HEK293T (cell line): Measurements from ENCODE around the gene PTPRM.

ENCODE experiments used
- ARNT ChIP-seq: fragments of 450-650 bp; IDR thresholded peaks from 2 replicates; pipeline ENCODE4 v1.6.1; 2017; ENCODE audit warnings: mild to moderate bottlenecking
- BHLHE40 ChIP-seq: fragments of 450-650 bp; IDR thresholded peaks from 2 replicates; pipeline ENCODE4 v1.6.1; 2016; ENCODE audit warnings: mild to moderate bottlenecking, moderate library complexity, borderline replicate concordance
- CTBP1 ChIP-seq: fragments of 450-650 bp; IDR thresholded peaks from 2 replicates; pipeline ENCODE4 v1.6.1; 2016; ENCODE audit warnings: borderline replicate concordance
- ELF4 ChIP-seq: fragments of 450-650 bp; IDR thresholded peaks from 2 replicates; pipeline ENCODE4 v1.6.1; 2017; ENCODE audit warnings: antibody characterized with exemption
- FOXA1 ChIP-seq: fragments of 450-650 bp; IDR thresholded peaks from 2 replicates; pipeline ENCODE4 v1.6.1; 2016; ENCODE audit warnings: mild to moderate bottlenecking
- FOXK2 ChIP-seq: fragments of 450-650 bp; IDR thresholded peaks from 2 replicates; pipeline ENCODE4 v1.6.1; 2016; ENCODE audit warnings: mild to moderate bottlenecking
- FOXM1 ChIP-seq: fragments of 450-650 bp; IDR thresholded peaks from 2 replicates; pipeline ENCODE4 v1.6.1; 2017; ENCODE audit warnings: mild to moderate bottlenecking, borderline replicate concordance
- HDGF ChIP-seq: fragments of 450-650 bp; IDR thresholded peaks from 2 replicates; pipeline ENCODE4 v1.6.1; 2017; ENCODE audit warnings: antibody characterized with exemption, borderline replicate concordance
- L3MBTL2 ChIP-seq: fragments of 450-650 bp; conservative IDR thresholded peaks from 2 replicates; pipeline ENCODE4 v1.6.1; 2016; ENCODE audit warnings: mild to moderate bottlenecking
- LEF1 ChIP-seq: fragments of 450-650 bp; IDR thresholded peaks from 2 replicates; pipeline ENCODE4 v1.6.1; 2017; ENCODE audit warnings: mild to moderate bottlenecking, borderline replicate concordance
- PKNOX1 ChIP-seq: fragments of 450-650 bp; IDR thresholded peaks from 2 replicates; pipeline ENCODE4 v1.6.1; 2016
- SP1 ChIP-seq: fragments of 450-650 bp; IDR thresholded peaks from 2 replicates; pipeline ENCODE4 v1.6.1; 2017
- SUZ12 ChIP-seq: fragments of 450-650 bp; IDR thresholded peaks from 2 replicates; pipeline ENCODE4 v1.6.1; 2016; ENCODE audit warnings: mild to moderate bottlenecking
- TARDBP ChIP-seq: fragments of 450-650 bp; IDR thresholded peaks from 2 replicates; pipeline ENCODE4 v1.6.1; 2016

GRCh38 chr18:7663366-7664312, 96.5 kb downstream of the PTPRM start:
- no peak for TF ChIP-seq BHLHE40
- no peak for TF ChIP-seq SUZ12
- TF ChIP-seq FOXA1, result no peak
- no peak for TF ChIP-seq ELF4
- TF ChIP-seq L3MBTL2, result no peak
- TF ChIP-seq FOXM1, result no peak
- TF ChIP-seq FOXK2, result no peak
- no peak for TF ChIP-seq CTBP1
- TF ChIP-seq LEF1, result no peak
- no peak for TF ChIP-seq SP1
- no peak for TF ChIP-seq TARDBP
- TF ChIP-seq PKNOX1, result no peak
- no peak for TF ChIP-seq HDGF
- no peak for TF ChIP-seq ARNT
